ENCODE data around the gene STK10.

The STK10 gene

GRCh38 chr5:172086194-172086975 is 101.6 kb downstream of the STK10 start:
- no peak for DNase-seq (ENCODE audit: low read depth, low spot score)
- in situ Hi-C loops (cut with HindIII; ENCODE audit: low sequenced_read_pairs): no loop called here
- no peak for TF ChIP-seq CTCF (IDR thresholded peaks at IDR 0.05; ENCODE audit: low read depth, low read length)
- H3K4me3 ChIP-seq (ENCODE audit: low read depth, low read length): no peak overlapping the region

- H3K4me3 ChIP-seq (ENCODE audit: low read depth, low read length): no peak overlapping the region
- TF ChIP-seq CTCF (IDR thresholded peaks at IDR 0.05; ENCODE audit: low read depth, low read length): no peak
- no peak for DNase-seq (ENCODE audit: low read depth, low spot score)
- in situ Hi-C loops (cut with HindIII; ENCODE audit: low sequenced_read_pairs): no loop called here
These were observed 102.3 kb downstream of the STK10 start for GRCh38 chr5:172085738-172086137.

GRCh38 chr5:172082180-172082579 is 105.8 kb downstream of the STK10 start:
- in situ Hi-C loops (cut with HindIII; ENCODE audit: low sequenced_read_pairs): no loop called here
- no peak for DNase-seq (ENCODE audit: low read depth, low spot score)
- no peak overlapping the region for H3K4me3 ChIP-seq (ENCODE audit: low read depth, low read length)
- no peak for TF ChIP-seq CTCF (IDR thresholded peaks at IDR 0.05; ENCODE audit: low read depth, low read length)

- DNase-seq (ENCODE audit: low read depth, low spot score): no peak
- H3K4me3 ChIP-seq (ENCODE audit: low read depth, low read length): no peak overlapping the region
- no peak for TF ChIP-seq CTCF (IDR thresholded peaks at IDR 0.05; ENCODE audit: low read depth, low read length)
- in situ Hi-C loops (cut with HindIII; ENCODE audit: low sequenced_read_pairs): no loop called here
These were observed 108.1 kb downstream of the STK10 start for GRCh38 chr5:172079876-172080275.

- no peak for DNase-seq (ENCODE audit: low read depth, low spot score)
- in situ Hi-C loops (cut with HindIII; ENCODE audit: low sequenced_read_pairs): no loop called here
- no peak overlapping the region for H3K4me3 ChIP-seq (ENCODE audit: low read depth, low read length)
- TF ChIP-seq CTCF (IDR thresholded peaks at IDR 0.05; ENCODE audit: low read depth, low read length): no peak
These were observed 109.2 kb downstream of the STK10 start for GRCh38 chr5:172078726-172079345.

GRCh38 chr5:172077664-172078425 is 110.2 kb downstream of the STK10 start:
- in situ Hi-C loops (cut with HindIII; ENCODE audit: low sequenced_read_pairs): no loop called here
- DNase-seq (ENCODE audit: low read depth, low spot score): no peak
- TF ChIP-seq CTCF (IDR thresholded peaks at IDR 0.05; ENCODE audit: low read depth, low read length): no peak
- no peak overlapping the region for H3K4me3 ChIP-seq (ENCODE audit: low read depth, low read length)

All from astrocyte of the spinal cord (primary cell).